ENCODE measurements around the gene PIK3R1. TPM values are rescaled to one million over a fixed set of nuclear protein-coding genes. Genes with fewer than 3 reads are reported as not detected.

PIK3R1 gene
- total RNA-seq, 4 donors from 2014 or later: 44.9 to 222 (median 81.6) TPM

GRCh38 chr5:68224509-68225187 lies 9.1 kb downstream of the PIK3R1 start:
- Histone ChIP-seq H3K4me1 (peaks cover 24 to 92% (median 71%) of the 10 kb centered on the region in 4 donors), H3K9me3 (no peaks in the 10 kb centered on the region), H3K27me3 (no peaks in the 10 kb centered on the region), H3K36me3 (peaks cover 0 to 18% (median 4%) of the 10 kb centered on the region in 4 donors), H3K27ac (peak overlapping the region; percentile 68 to 86 (median 76)), H3K4me3 (peak overlapping the region in 2 of 4 donors; percentile 1 to 17)
- 41 to 45% methylated on average over 4 of the region's 4 CpGs for WGBS, 2 donors (ENCODE audit: low coverage in 1 of 2)
- TF ChIP-seq CTCF (IDR thresholded peaks at IDR 0.05): no peak
- peak in 1 of 3 donors; percentile 6 for TF ChIP-seq POLR2AphosphoS5 (IDR thresholded peaks at IDR 0.05)
- intact Hi-C loops (cut with DNase I; ENCODE audit: low total_unique reads): no loop called here
- in situ Hi-C loops (cut with MboI; ENCODE audit: low pct_ligation_motif_present in 1 of 4, low pct_unique_long_range_greater_than_20kb in 1 of 4, low sequenced_read_pairs in 3 of 4): no loop called here
- no peak for DNase-seq

GRCh38 chr5:68225188-68225910 lies 9.8 kb downstream of the PIK3R1 start:
- Histone ChIP-seq H3K36me3 (peaks cover 0 to 18% (median 4%) of the 10 kb centered on the region in 4 donors), H3K4me1 (peaks cover 28 to 92% (median 74%) of the 10 kb centered on the region in 4 donors), H3K4me3 (peak overlapping the region in 2 of 4 donors; percentile 1 to 17), H3K27me3 (no peaks in the 10 kb centered on the region), H3K9me3 (no peaks in the 10 kb centered on the region), H3K27ac (peak overlapping the region; percentile 68 to 86 (median 76))
- in situ Hi-C loops (cut with MboI; ENCODE audit: low pct_ligation_motif_present in 1 of 4, low pct_unique_long_range_greater_than_20kb in 1 of 4, low sequenced_read_pairs in 3 of 4): no loop called here
- 51 to 60% methylated on average over 6 to 12 of the region's 12 CpGs for WGBS, 2 donors (ENCODE audit: low coverage in 1 of 2)
- intact Hi-C loops (cut with DNase I; ENCODE audit: low total_unique reads): no loop called here
- peak; percentile 69 for DNase-seq
- TF ChIP-seq EP300 (IDR thresholded peaks at IDR 0.05; ENCODE audit: low read depth): no peak

GRCh38 chr5:68225911-68226545 lies 10.5 kb downstream of the PIK3R1 start:
- in situ Hi-C loops (cut with MboI; ENCODE audit: low pct_ligation_motif_present in 1 of 4, low pct_unique_long_range_greater_than_20kb in 1 of 4, low sequenced_read_pairs in 3 of 4) (no loop called here), intact Hi-C loops (cut with DNase I; ENCODE audit: low total_unique reads) (no loop called here)
- Histone ChIP-seq H3K36me3 (peaks cover 0 to 18% (median 4%) of the 10 kb centered on the region in 4 donors), H3K27ac (peak overlapping the region; percentile 68 to 86 (median 76)), H3K4me3 (peak overlapping the region in 2 of 4 donors; percentile 1 to 17), H3K4me1 (peaks cover 32 to 98% (median 79%) of the 10 kb centered on the region in 4 donors), H3K27me3 (no peaks in the 10 kb centered on the region), H3K9me3 (no peaks in the 10 kb centered on the region)
- peak; percentile 68 for DNase-seq
- TF ChIP-seq POLR2A (IDR thresholded peaks at IDR 0.05) (no peak), EP300 (IDR thresholded peaks at IDR 0.05; ENCODE audit: low read depth) (no peak)
- 25 to 61% methylated on average over 9 to 15 of the region's 15 CpGs for WGBS, 2 donors (ENCODE audit: low coverage in 1 of 2)

- in situ Hi-C loops (cut with MboI; ENCODE audit: low pct_ligation_motif_present in 1 of 4, low pct_unique_long_range_greater_than_20kb in 1 of 4, low sequenced_read_pairs in 3 of 4): no loop called here
- intact Hi-C loops (cut with DNase I; ENCODE audit: low total_unique reads): no loop called here
- WGBS, 2 donors (ENCODE audit: low coverage in 1 of 2): 40 to 61% methylated on average over 8 of the region's 8 CpGs
Observed at GRCh38 chr5:68226546-68227073, 11.1 kb downstream of the PIK3R1 start.

More at GRCh38 chr5:68226546-68227073, 11.1 kb downstream of the PIK3R1 start:
- Histone ChIP-seq H3K27me3 (no peaks in the 10 kb centered on the region), H3K36me3 (peaks cover 0 to 18% (median 4%) of the 10 kb centered on the region in 4 donors), H3K4me3 (no peak overlapping the region), H3K4me1 (peaks cover 32 to 100% (median 83%) of the 10 kb centered on the region in 4 donors), H3K27ac (peak overlapping the region; percentile 68 to 86 (median 76)), H3K9me3 (no peaks in the 10 kb centered on the region)
- no peak for DNase-seq
- no peak for TF ChIP-seq POLR2AphosphoS5 (IDR thresholded peaks at IDR 0.05)
- TF ChIP-seq POLR2A (IDR thresholded peaks at IDR 0.05): no peak
- TF ChIP-seq EP300 (IDR thresholded peaks at IDR 0.05; ENCODE audit: low read depth): no peak
- no peak for TF ChIP-seq CTCF (IDR thresholded peaks at IDR 0.05)
